Adrenal gland (tissue), 5 donors: ENCODE data around the gene LMCD1.
"Not testable (repeated sequence)": the region's sequence is repeated elsewhere in the genome, so short reads cannot be mapped to it uniquely, and the experiment has no call there.

ENCODE experiments used
- POLR2A ChIP-seq, 2 donors: fragments of 450-650 bp; IDR thresholded peaks; one replicate each; pipeline ENCODE4 v1.6.1; 2017; ENCODE audit warnings: antibody characterized with exemption in 2 of 2, mild to moderate bottlenecking in 2 of 2, moderate library complexity in 1 of 2
- TF ChIP-seq, protein P1 (sequence below), 6 experiments: fragments of 450-650 bp in 4 of 6; fragments of 200-600 bp in 2 of 6; sonication (generic) in 1 of 6; IDR thresholded peaks; 1 replicate in 5 of 6; 2 replicates in 1 of 6; pipeline versions ENCODE4 v1.5.1 to v1.8.0; 2016 to 2021; ENCODE audit warnings: antibody characterized with exemption in 6 of 6, mild to moderate bottlenecking in 2 of 6, moderate library complexity in 1 of 6
- donor health status: DM: no; HTN: no; CAD: no.

DNA sequence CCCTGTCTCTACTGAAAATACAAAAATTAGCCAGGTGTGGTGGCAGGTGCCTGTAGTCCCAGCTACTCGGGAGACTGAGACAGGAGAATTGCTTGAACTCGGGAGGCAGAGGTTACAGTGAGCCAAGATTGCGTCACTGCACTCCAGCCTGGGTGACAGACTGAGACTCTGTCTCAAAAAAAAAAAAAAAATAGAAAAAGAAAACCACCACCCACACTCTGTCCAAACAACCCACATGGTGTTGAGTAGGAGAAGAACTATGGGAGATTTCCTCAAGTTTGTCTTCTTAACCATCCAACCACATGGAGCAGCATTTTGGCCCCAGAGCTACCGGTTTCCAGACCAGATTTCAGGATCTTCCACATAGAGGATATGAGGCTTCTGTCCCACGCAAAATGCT, 78.8 kb downstream of the LMCD1 start:
- not testable (repeated sequence) for TF ChIP-seq POLR2A (IDR thresholded peaks at IDR 0.05)
- TF ChIP-seq, protein P1, sequence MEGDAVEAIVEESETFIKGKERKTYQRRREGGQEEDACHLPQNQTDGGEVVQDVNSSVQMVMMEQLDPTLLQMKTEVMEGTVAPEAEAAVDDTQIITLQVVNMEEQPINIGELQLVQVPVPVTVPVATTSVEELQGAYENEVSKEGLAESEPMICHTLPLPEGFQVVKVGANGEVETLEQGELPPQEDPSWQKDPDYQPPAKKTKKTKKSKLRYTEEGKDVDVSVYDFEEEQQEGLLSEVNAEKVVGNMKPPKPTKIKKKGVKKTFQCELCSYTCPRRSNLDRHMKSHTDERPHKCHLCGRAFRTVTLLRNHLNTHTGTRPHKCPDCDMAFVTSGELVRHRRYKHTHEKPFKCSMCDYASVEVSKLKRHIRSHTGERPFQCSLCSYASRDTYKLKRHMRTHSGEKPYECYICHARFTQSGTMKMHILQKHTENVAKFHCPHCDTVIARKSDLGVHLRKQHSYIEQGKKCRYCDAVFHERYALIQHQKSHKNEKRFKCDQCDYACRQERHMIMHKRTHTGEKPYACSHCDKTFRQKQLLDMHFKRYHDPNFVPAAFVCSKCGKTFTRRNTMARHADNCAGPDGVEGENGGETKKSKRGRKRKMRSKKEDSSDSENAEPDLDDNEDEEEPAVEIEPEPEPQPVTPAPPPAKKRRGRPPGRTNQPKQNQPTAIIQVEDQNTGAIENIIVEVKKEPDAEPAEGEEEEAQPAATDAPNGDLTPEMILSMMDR (IDR thresholded peaks at IDR 0.05), result not testable (repeated sequence)
